PC-9 (cell line): Measurements from ENCODE around the gene PHYHD1.

Experiments
- EZH2 ChIP-seq: fragments of 200-600 bp; sonication (generic); IDR thresholded peaks from 2 replicates; pipeline ENCODE4 v1.8.0; 2017; ENCODE audit warnings: antibody characterized with exemption, low read depth
- TF ChIP-seq, protein P1 (sequence below): fragments of 200-600 bp; sonication (generic); conservative IDR thresholded peaks from 2 replicates; pipeline ENCODE4 v1.6.1; 2017; ENCODE audit warnings: mixed run types, antibody characterized with exemption, mild to moderate bottlenecking, moderate library complexity

GRCh38 chr9:128933731-128934130 lies 12.9 kb downstream of the PHYHD1 start:
- TF ChIP-seq EZH2: no peak
- TF ChIP-seq, protein P1, sequence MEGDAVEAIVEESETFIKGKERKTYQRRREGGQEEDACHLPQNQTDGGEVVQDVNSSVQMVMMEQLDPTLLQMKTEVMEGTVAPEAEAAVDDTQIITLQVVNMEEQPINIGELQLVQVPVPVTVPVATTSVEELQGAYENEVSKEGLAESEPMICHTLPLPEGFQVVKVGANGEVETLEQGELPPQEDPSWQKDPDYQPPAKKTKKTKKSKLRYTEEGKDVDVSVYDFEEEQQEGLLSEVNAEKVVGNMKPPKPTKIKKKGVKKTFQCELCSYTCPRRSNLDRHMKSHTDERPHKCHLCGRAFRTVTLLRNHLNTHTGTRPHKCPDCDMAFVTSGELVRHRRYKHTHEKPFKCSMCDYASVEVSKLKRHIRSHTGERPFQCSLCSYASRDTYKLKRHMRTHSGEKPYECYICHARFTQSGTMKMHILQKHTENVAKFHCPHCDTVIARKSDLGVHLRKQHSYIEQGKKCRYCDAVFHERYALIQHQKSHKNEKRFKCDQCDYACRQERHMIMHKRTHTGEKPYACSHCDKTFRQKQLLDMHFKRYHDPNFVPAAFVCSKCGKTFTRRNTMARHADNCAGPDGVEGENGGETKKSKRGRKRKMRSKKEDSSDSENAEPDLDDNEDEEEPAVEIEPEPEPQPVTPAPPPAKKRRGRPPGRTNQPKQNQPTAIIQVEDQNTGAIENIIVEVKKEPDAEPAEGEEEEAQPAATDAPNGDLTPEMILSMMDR: no peak
